ENCODE results near the gene PTPRZ1. TPM values are rescaled to one million over a fixed set of nuclear protein-coding genes. Genes with fewer than 3 reads are reported as not detected.

PTPRZ1 gene
- total and polyA plus RNA-seq, 2 of the 4 experiments (the other 2 are of a cell fraction) = not detected

DNA sequence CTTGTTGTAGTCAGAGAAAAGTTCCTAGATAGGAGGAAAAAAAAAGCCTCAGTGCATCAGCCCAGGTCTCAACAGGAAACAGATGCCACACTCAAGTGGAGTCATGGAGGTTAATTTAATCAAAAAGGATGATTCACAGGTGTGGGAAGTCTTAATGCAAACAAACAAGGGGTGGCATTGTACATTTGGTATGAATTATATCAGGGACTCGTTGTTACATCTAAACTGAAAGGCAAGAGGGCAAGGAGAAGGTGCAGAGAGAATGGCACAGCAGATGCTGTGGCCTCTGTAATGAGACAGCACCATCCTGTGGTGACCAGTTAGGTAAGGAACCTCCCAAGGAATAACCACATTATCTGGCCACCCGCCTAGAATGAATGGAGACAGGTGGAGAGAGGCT is 133.7 kb downstream of the PTPRZ1 start:
- H3K4me3 ChIP-seq (ENCODE audit: insufficient read depth, low read depth, low read length) = no peak overlapping the region
- H3K27ac ChIP-seq (ENCODE audit: insufficient read depth, low read length) = no peak overlapping the region
- intact Hi-C loops (cut with micrococcal nuclease) = no loop called here
- H3K9me1 ChIP-seq (ENCODE audit: insufficient read depth, low read length) = no peaks in the 10 kb centered on the region
- DNase-seq (no peak), ATAC-seq (ENCODE audit: low read depth) (no peak)
- ChIA-PET CTCF (no interaction called here), POLR2A (ENCODE audit: unreplicated experiment) (no interaction called here)
- H3K23ac ChIP-seq (ENCODE audit: low read depth, low read length) = no peak overlapping the region
- no peaks in the 10 kb centered on the region for H3K79me1 ChIP-seq (ENCODE audit: low read depth in 1 of 2, low read length in 2 of 2)
- WGBS, 2 experiments (ENCODE audit: extremely low coverage in 2 of 2, insufficient read length in 1 of 2) = no CpG with 5 or more reads among the region's 2 CpGs
- no peak overlapping the region for H2BK20ac ChIP-seq (ENCODE audit: low read depth, low read length)
- H3K14ac ChIP-seq (replicated peaks; ENCODE audit: low read depth, low read length) = no peak overlapping the region
- H2BK15ac ChIP-seq (ENCODE audit: low read depth, low read length) = no peak overlapping the region
- no peak overlapping the region for H4K8ac ChIP-seq (ENCODE audit: low read depth in 2 of 2, low read length in 2 of 2)
- no peak overlapping the region for H2AK5ac ChIP-seq (ENCODE audit: low read depth, low read length)
- H3K9me3 ChIP-seq (ENCODE audit: control insufficient read depth, insufficient read depth, low read length) = no peaks in the 10 kb centered on the region
- H3K56ac ChIP-seq (ENCODE audit: extremely low read depth, insufficient read depth, low read length) = no peak overlapping the region
- H3K36me3 ChIP-seq (ENCODE audit: control insufficient read depth, insufficient read depth, low read length) = no peaks in the 10 kb centered on the region
- TF ChIP-seq RAD21 (IDR thresholded peaks at IDR 0.05; ENCODE audit: low read length) (no peak), POLR2A (IDR thresholded peaks at IDR 0.05; ENCODE audit: low read depth, low read length) (no peak), MAZ (IDR thresholded peaks at IDR 0.05; ENCODE audit: borderline replicate concordance, low read depth, low read length) (no peak), CHD1 (IDR thresholded peaks at IDR 0.05; ENCODE audit: low read depth, low read length) (no peak), RFX5 (IDR thresholded peaks at IDR 0.05; ENCODE audit: low read depth, low read length) (no peak), BHLHE40 (IDR thresholded peaks at IDR 0.05; ENCODE audit: low read depth, low read length) (no peak), RCOR1 (IDR thresholded peaks at IDR 0.05; ENCODE audit: insufficient replicate concordance, low read length) (no peak), NFE2L2 (IDR thresholded peaks at IDR 0.05; ENCODE audit: low read depth, low read length) (no peak), CEBPB (IDR thresholded peaks at IDR 0.05; ENCODE audit: low read depth, low read length) (no peak), MAFK (IDR thresholded peaks at IDR 0.05; ENCODE audit: low read depth, low read length) (no peak), MXI1 (IDR thresholded peaks at IDR 0.05; ENCODE audit: borderline replicate concordance, low read depth, low read length) (no peak), SMC3 (IDR thresholded peaks at IDR 0.05; ENCODE audit: low read depth, low read length) (no peak), FOS (IDR thresholded peaks at IDR 0.05; ENCODE audit: low read depth, low read length) (no peak)
- TF ChIP-seq, protein P1, sequence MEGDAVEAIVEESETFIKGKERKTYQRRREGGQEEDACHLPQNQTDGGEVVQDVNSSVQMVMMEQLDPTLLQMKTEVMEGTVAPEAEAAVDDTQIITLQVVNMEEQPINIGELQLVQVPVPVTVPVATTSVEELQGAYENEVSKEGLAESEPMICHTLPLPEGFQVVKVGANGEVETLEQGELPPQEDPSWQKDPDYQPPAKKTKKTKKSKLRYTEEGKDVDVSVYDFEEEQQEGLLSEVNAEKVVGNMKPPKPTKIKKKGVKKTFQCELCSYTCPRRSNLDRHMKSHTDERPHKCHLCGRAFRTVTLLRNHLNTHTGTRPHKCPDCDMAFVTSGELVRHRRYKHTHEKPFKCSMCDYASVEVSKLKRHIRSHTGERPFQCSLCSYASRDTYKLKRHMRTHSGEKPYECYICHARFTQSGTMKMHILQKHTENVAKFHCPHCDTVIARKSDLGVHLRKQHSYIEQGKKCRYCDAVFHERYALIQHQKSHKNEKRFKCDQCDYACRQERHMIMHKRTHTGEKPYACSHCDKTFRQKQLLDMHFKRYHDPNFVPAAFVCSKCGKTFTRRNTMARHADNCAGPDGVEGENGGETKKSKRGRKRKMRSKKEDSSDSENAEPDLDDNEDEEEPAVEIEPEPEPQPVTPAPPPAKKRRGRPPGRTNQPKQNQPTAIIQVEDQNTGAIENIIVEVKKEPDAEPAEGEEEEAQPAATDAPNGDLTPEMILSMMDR (conservative IDR thresholded peaks at IDR 0.05; ENCODE audit: low read depth, low read length) = no peak
- TF ChIP-seq, protein P2, sequence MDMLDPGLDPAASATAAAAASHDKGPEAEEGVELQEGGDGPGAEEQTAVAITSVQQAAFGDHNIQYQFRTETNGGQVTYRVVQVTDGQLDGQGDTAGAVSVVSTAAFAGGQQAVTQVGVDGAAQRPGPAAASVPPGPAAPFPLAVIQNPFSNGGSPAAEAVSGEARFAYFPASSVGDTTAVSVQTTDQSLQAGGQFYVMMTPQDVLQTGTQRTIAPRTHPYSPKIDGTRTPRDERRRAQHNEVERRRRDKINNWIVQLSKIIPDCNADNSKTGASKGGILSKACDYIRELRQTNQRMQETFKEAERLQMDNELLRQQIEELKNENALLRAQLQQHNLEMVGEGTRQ (IDR thresholded peaks at IDR 0.05; ENCODE audit: low read depth, low read length) = no peak
- TF ChIP-seq, protein P3, sequence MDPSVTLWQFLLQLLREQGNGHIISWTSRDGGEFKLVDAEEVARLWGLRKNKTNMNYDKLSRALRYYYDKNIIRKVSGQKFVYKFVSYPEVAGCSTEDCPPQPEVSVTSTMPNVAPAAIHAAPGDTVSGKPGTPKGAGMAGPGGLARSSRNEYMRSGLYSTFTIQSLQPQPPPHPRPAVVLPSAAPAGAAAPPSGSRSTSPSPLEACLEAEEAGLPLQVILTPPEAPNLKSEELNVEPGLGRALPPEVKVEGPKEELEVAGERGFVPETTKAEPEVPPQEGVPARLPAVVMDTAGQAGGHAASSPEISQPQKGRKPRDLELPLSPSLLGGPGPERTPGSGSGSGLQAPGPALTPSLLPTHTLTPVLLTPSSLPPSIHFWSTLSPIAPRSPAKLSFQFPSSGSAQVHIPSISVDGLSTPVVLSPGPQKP (IDR thresholded peaks at IDR 0.05; ENCODE audit: borderline replicate concordance, low read depth, low read length) = no peak
- in situ Hi-C loops (cut with MboI; ENCODE audit: low sequenced_read_pairs) = no loop called here
- no peaks in the 10 kb centered on the region for H3K4me1 ChIP-seq (ENCODE audit: control insufficient read depth, insufficient read depth, low read length)
- H4K91ac ChIP-seq (ENCODE audit: insufficient read depth, low read depth, low read length) = no peak overlapping the region
- H4K20me1 ChIP-seq (ENCODE audit: insufficient read depth, low read length) = no peaks in the 10 kb centered on the region
- no peak overlapping the region for H3K4me2 ChIP-seq (ENCODE audit: low read depth, low read length)
- H2AK9ac ChIP-seq (replicated peaks; ENCODE audit: low read depth, low read length, poor library complexity) = no peak overlapping the region
- H2BK5ac ChIP-seq (ENCODE audit: low read depth, low read length, poor library complexity, severe bottlenecking) = no peak overlapping the region
- no peak overlapping the region for H2BK120ac ChIP-seq (ENCODE audit: low read depth, low read length)
- H4K5ac ChIP-seq (ENCODE audit: low read depth, low read length) = no peak overlapping the region
- H3K4ac ChIP-seq (ENCODE audit: low read depth, low read length) = no peak overlapping the region
- H2AFZ ChIP-seq (replicated peaks; ENCODE audit: low read length, poor library complexity) = no peak overlapping the region
- H3K27me3 ChIP-seq (ENCODE audit: control insufficient read depth, insufficient read depth, low read length) = no peaks in the 10 kb centered on the region; the same call in 1 of the 2 replicates
- BruUV-seq (replicated peaks) = no TSS peak
- dilution Hi-C loops (cut with HindIII; ENCODE audit: low sequenced_read_pairs, unreplicated experiment) = no loop called here
- H3K18ac ChIP-seq (ENCODE audit: low read depth, low read length) = no peak overlapping the region
- no peak overlapping the region for H3K9ac ChIP-seq (ENCODE audit: low read depth, low read length)
